ENCODE data around the gene PLEKHH2.

- TF ChIP-seq CTCF (IDR thresholded peaks at IDR 0.05): no peak
- no peak for TF ChIP-seq POLR2A (IDR thresholded peaks at IDR 0.05)
- no peak for TF ChIP-seq POLR2AphosphoS5 (IDR thresholded peaks at IDR 0.05)
Measured at GRCh38 chr2:43718530-43719124, 81.6 kb downstream of the PLEKHH2 start.

Data from breast epithelium (tissue), 3 donors.